Measurements from ENCODE around the gene NTF3. TPM values are rescaled to one million over a fixed set of nuclear protein-coding genes. Genes with fewer than 3 reads are reported as not detected.

NTF3 gene
- total RNA-seq, 1 donor from 2014 or later, result 8.6 TPM

DNA sequence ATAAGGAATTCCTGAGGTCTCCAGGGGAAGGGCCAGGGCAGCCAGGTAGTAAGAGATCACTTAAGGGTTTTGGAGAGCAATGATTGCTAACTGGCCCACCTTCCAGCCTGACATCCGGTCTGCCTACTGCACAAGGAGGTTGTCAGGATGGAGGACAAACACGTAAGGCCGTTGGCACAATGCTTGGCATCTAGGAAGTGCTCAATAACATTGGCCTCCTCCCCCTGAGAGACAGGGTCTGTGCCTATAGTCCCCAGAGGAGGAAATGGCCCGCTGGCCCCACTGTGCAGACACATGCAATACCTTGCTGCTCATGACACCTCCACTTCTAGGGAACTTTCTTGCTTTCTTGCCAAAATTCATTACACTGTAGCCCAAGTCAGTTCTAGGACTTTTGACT is 73.2 kb downstream of the NTF3 start:
- TF ChIP-seq, protein P1, sequence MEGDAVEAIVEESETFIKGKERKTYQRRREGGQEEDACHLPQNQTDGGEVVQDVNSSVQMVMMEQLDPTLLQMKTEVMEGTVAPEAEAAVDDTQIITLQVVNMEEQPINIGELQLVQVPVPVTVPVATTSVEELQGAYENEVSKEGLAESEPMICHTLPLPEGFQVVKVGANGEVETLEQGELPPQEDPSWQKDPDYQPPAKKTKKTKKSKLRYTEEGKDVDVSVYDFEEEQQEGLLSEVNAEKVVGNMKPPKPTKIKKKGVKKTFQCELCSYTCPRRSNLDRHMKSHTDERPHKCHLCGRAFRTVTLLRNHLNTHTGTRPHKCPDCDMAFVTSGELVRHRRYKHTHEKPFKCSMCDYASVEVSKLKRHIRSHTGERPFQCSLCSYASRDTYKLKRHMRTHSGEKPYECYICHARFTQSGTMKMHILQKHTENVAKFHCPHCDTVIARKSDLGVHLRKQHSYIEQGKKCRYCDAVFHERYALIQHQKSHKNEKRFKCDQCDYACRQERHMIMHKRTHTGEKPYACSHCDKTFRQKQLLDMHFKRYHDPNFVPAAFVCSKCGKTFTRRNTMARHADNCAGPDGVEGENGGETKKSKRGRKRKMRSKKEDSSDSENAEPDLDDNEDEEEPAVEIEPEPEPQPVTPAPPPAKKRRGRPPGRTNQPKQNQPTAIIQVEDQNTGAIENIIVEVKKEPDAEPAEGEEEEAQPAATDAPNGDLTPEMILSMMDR (IDR thresholded peaks at IDR 0.05; ENCODE audit: unreplicated experiment), result no peak
- Mint-ChIP-seq H3K4me3 (no peak overlapping the region), H3K36me3 (no peaks in the 10 kb centered on the region), H3K9me3 (no peaks in the 10 kb centered on the region), H3K27me3 (ENCODE audit: low read depth) (no peaks in the 10 kb centered on the region), H3K4me1 (peaks cover 42% of the 10 kb centered on the region), H3K27ac (no peak overlapping the region)
- no peak for DNase-seq (ENCODE audit: low spot score in 2 of 2, unreplicated experiment in 2 of 2)

DNA sequence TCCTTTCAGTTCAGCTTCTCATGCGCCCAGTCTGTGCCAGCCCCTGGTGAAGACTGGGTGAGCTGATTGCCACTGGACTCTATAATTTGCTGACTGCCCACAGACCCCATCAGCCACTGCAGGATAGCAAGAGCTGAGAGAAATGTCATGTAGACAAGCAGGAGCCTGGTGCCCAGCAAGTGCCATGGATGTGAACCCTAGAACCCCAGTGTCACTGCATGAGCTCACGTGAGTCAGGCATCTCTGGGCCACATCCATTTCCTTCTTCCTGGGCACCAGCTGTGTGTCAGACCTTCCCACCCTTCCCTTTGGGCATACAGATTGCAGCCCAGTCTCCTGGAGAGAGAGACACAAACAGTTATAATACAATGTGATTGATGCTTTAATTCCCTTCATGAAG is 73.8 kb downstream of the NTF3 start:
- DNase-seq (ENCODE audit: low spot score in 2 of 2, unreplicated experiment in 2 of 2), result no peak
- Mint-ChIP-seq H3K4me3 (no peak overlapping the region), H3K9me3 (no peaks in the 10 kb centered on the region), H3K27ac (no peak overlapping the region), H3K27me3 (ENCODE audit: low read depth) (no peaks in the 10 kb centered on the region), H3K4me1 (peaks cover 38% of the 10 kb centered on the region), H3K36me3 (no peaks in the 10 kb centered on the region)
- TF ChIP-seq, protein P1 (IDR thresholded peaks at IDR 0.05; ENCODE audit: unreplicated experiment), result no peak

GRCh38 chr12:5506295-5506694 is 74.4 kb downstream of the NTF3 start:
- H3K9me3 Mint-ChIP-seq, result no peaks in the 10 kb centered on the region
- H3K4me1 Mint-ChIP-seq, result peaks cover 38% of the 10 kb centered on the region
- TF ChIP-seq, protein P1 (IDR thresholded peaks at IDR 0.05; ENCODE audit: unreplicated experiment), result no peak
- H3K27ac Mint-ChIP-seq, result no peak overlapping the region
- peaks cover 4% of the 10 kb centered on the region for H3K27me3 Mint-ChIP-seq (ENCODE audit: low read depth)
- no peak for DNase-seq (ENCODE audit: low spot score in 2 of 2, unreplicated experiment in 2 of 2)
- H3K36me3 Mint-ChIP-seq, result no peaks in the 10 kb centered on the region
- no peak overlapping the region for H3K4me3 Mint-ChIP-seq

DNA sequence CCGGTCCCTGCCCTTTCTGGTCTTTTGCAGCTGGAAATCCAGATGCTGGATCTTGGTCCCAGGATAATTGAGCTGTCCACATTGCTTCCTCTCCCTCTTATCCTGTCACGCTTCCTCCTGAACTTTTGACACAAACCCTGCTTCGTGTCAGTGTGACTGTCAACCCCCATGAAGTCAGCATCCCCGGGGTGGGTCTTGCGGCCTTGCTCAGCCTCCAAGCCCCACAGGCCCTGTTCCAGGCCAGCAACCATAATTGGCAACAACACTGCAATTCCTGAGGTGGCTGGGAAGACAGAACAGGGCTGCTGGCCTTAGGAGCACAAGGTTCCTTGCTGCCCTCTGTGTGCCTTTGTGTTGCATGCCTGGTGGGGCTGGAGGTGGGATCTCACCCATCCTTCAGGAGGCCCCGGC is 74.9 kb downstream of the NTF3 start:
- H3K36me3 Mint-ChIP-seq, result no peaks in the 10 kb centered on the region
- TF ChIP-seq, protein P1 (IDR thresholded peaks at IDR 0.05; ENCODE audit: unreplicated experiment), result no peak
- no peaks in the 10 kb centered on the region for H3K9me3 Mint-ChIP-seq
- no peak overlapping the region for H3K4me3 Mint-ChIP-seq
- H3K4me1 Mint-ChIP-seq, result peaks cover 40% of the 10 kb centered on the region
- H3K27ac Mint-ChIP-seq, result no peak overlapping the region
- H3K27me3 Mint-ChIP-seq (ENCODE audit: low read depth), result peaks cover 8% of the 10 kb centered on the region
- no peak for DNase-seq (ENCODE audit: low spot score in 2 of 2, unreplicated experiment in 2 of 2)

- no peaks in the 10 kb centered on the region for H3K36me3 Mint-ChIP-seq
- H3K4me3 Mint-ChIP-seq, result no peak overlapping the region
- TF ChIP-seq, protein P1 (IDR thresholded peaks at IDR 0.05; ENCODE audit: unreplicated experiment), result no peak
- peaks cover 38% of the 10 kb centered on the region for H3K4me1 Mint-ChIP-seq
- no peak overlapping the region for H3K27ac Mint-ChIP-seq
- H3K27me3 Mint-ChIP-seq (ENCODE audit: low read depth), result peaks cover 8% of the 10 kb centered on the region
- H3K9me3 Mint-ChIP-seq, result no peaks in the 10 kb centered on the region
- DNase-seq (ENCODE audit: low spot score in 2 of 2, unreplicated experiment in 2 of 2), result no peak
These were observed 75.6 kb downstream of the NTF3 start for GRCh38 chr12:5507401-5507935.

- peaks cover 12% of the 10 kb centered on the region for H3K27me3 Mint-ChIP-seq (ENCODE audit: low read depth)
- TF ChIP-seq, protein P1 (IDR thresholded peaks at IDR 0.05; ENCODE audit: unreplicated experiment), result no peak
- DNase-seq (ENCODE audit: low spot score in 2 of 2, unreplicated experiment in 2 of 2), result no peak
- no peaks in the 10 kb centered on the region for H3K9me3 Mint-ChIP-seq
- H3K4me1 Mint-ChIP-seq, result peaks cover 34% of the 10 kb centered on the region
- H3K4me3 Mint-ChIP-seq, result no peak overlapping the region
- H3K36me3 Mint-ChIP-seq, result no peaks in the 10 kb centered on the region
- no peak overlapping the region for H3K27ac Mint-ChIP-seq
These were observed 76.0 kb downstream of the NTF3 start for GRCh38 chr12:5507944-5508343.

Measured in mesothelial cell of epicardium (in vitro differentiated cells).